GM18907 (cell line): ENCODE results near the gene STARD7.

Experiments used
- ATAC-seq: cut with Tn5 transposase; IDR thresholded peaks from one replicate; pipeline ENCODE4 v1.9.1; 2021; ENCODE audit warnings: mild to moderate bottlenecking, moderate library complexity; ENCODE audit not compliant: unreplicated experiment

Gene STARD7

DNA sequence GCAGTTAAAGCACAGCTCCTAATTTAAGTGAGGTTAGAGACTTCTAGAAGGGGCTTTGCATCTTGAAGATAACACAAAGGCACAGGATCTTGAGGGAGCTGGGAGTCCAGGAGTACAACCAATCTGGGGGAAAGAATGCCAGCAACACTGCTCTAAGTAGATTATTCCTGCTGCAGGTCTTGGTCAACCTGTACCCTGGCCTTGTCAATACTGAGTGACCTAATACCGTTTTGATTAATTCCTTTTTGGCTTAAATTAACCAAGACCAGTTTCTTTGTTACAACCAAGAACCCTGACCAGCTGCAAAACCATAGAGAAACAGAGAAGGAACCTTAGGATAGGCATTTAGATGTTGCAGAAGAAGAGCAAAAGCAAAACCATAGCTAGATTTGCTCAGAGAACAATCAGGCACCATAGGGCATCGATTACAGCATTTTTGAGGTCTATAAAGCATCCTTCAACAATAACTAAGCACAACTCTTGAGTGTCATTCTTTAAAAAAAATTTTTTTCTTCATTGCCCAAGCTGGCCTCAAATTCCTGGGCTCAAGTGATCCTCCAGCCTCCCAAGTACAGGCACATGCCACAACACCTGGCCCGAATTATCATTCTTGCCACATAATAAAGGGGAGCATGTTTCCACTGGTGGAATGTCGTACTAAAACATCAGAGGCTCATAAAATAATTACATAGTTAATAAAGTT is 6.3 kb downstream of the STARD7 start:
- ATAC-seq = no peak

- ATAC-seq = no peak
Observed at GRCh38 chr2:96201338-96201737, 7.3 kb downstream of the STARD7 start.

DNA sequence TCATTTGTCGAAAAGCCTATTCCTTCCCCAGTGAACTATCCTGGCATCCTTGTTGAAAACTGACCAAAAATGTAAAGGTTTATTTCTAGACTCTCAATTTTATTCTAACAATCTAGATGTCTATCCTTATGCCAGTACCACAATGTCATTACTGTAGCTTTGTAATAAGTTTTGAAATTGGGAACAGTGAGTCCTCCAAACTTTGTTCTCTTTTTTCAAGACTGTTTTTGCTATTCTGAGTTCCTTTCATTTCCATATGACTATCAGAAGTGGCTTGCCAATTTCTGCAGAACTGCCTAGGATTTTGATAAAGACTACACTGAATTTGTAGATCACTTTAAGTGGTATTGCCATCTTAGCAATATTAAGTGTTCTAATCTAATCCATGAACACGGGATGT is 9.7 kb downstream of the STARD7 start:
- ATAC-seq = no peak

DNA sequence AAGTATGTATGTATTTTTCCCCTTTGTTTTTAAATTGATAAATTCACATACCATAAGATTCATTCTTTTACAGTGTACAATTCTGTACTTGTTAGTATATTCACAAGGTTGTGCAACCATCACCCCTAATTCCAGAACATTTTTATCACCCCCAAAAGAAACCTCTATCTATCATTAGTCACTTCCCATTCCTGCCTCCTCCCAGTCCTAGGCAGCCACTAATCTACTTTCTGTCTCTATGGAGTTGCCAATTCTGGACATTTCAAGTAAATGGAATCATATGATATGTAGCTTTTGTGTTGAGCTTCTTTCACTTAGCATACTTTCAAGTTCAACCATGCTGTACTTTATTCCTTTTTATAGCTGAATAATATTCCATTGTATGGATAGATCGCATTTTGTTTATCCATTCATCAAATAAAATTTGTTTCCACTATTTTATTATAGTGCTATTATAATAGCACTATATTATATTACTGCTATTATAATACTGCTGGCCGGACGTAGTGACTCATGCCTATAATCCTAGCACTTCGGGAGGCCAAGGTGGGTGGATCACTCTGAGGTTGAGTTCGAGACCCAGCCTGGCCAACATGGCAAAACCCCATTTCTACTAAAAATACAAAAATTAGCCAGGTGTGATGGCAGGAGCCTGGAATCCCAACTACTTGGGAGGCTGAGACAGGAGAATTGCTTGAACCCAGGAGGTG is 10.9 kb downstream of the STARD7 start:
- ATAC-seq = no peak

DNA sequence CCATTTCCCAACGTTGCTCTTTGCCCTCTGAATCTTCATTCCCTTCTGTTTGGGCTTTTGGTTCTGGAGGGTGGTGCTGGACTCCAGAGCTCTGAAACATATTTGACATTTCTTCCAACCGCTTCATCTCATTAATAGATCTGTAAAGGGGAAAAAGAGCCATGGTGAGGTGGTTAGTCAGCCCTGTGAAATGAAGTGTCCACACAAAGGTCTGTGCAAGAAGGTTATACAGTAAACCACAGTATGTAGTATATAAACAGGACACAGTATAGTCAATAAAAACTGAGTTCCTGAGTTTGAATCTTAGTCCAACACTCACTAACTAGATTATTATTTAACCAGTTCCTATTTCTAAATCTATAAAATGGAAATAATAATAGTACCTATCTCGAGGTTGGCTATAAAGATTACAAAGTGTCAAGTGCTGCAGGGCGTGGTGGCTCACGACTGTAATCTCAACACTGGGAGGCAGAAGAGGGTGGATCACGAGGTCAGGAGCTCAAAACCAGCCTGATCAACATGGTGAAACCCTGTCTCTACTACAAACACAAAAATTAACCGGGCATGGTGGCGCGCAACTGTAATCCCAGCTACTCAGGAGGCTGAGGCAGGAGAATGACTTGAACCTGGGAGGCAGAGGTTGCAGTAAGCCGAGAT is 13.1 kb downstream of the STARD7 start:
- no peak for ATAC-seq

DNA sequence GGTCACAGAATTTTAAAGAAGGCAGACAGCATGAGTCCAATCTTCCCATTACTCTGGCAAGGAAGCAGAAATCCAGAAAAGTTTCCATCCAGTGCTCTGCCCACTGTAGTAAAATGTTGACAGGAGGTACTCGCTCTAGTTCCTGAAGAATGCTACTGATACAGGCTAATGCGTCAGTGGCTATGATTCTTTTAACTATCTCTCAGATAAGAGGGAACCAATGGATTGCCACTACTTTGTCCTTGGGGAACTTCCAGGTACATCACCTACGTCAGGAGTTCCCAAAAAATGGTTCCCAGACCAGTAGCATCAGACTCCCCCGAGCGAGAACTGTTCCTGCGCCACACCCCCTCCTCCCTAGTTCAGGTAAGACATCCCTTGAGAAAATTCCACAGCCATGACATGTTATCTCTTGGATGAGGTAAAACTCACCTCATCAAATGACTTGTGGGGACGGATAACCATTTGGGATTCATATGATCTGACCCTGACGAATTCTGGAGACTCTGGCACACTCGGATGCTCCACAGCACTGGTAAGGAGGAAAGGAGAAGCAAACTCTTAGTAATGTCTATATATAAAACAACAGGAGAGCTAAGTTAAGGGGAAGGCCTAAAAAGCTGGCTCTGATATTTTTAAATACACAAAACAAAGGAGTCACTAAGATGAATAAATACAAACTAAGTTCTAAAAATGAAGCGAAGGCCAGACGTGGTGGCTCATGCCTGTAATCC is 16.5 kb downstream of the STARD7 start:
- ATAC-seq = no peak

DNA sequence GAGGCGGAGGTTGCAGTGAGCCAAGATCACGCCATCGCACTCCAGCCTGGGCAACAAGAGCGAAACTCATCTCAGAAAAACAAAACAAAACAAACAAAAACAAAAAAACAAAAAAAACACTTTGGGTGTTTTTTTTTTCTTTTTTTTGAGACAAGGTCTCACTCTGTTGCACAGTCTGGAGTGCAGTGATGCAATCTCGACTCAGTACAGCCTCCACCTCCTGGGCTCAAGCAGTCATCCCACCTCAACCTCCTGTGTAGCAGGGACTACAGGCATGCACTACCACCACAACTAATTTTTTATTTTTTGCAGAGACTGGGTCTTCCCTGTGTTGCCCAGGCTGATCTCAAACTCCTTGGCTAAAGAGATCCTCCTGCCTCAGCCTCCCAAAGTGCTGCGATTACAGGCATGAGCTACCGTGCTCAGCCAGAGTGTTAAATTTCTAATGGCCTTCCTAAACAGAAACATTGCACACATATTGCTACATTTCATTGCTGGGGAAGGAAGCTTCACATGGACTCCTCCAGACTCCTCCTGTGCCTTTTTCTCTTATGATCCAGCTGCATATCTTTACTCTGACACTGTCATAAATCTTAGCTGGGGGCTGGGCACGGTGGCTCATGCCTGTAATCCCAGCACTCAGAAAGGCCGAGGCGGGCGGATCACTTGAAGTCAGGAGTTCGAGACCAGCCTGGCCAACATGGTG is 19.7 kb downstream of the STARD7 start:
- ATAC-seq = no peak

GRCh38 chr2:96186562-96186961 is 22.1 kb downstream of the STARD7 start:
- ATAC-seq = no peak

DNA sequence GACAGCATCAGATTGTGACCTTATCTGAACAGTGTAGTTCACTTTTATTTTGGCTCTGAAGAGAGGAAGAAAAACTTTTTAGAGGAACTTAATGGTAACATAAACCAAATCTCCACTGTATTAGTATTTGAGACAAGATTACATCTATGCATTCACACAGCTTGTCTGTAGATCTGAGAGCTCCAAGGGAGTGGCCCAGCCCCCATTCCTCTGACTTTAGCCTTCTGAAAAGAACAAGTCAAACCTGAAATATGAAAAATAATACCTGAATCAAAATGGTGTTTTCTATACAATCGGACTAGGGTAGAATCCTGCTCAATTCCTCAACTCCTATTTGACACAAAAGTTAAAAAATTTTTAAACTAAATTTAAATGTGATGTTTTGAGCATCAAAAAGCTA is 23.1 kb downstream of the STARD7 start:
- ATAC-seq = no peak

DNA sequence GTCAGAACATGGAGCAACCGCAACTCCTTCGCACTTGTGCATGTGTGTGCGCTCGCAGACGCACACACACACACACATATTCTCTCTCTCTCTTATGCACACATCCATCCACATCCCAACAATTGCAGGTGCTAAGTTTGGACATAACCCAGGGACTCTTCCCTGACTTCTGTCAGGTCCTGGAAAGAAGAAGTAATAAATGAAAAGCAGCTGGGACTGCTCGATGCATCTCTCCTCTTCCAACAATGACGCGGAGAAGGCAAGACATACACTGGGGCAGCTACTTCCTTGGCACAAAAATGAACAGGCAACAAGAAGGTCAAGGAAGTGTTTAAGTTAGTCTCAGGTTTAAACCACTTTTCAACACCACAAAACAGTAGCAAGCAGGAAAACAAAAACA is 23.6 kb downstream of the STARD7 start:
- ATAC-seq = no peak

DNA sequence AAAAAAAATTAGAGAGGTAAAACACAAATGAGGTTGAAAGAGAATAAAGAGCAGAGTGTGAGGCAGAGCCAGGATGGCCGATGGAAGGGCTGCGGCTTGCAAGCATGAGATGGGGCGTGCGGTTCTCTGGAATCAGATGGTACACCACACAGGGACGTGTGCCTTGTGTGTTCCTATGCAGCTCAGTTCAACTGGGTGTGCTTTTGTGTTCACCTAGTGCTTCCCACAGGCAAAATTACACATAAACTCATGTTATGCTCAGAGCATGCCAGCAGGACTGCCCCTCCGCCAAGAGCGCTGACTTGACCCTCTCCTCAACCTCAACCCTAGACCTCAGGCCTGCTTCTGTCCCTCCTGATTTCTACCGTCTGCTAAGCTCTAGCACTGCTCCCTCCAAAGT is 24.4 kb downstream of the STARD7 start:
- no peak for ATAC-seq

DNA sequence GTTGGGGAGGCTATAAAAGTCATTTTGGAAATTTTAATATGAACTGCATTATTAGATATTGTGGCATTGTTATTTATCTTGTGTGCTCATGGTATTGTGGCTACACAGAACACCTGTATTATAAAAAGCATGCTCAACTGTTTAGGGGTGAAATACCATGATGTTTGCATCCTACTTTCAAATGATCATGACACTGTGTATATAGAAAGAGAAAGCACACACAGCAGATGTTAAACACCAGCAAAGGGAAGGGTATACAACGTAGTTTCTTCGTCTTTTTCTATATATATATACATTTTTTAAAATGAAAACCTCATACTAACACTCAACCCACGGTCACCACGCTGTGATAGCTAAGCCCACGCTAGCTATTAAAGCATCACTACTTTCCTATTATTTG is 27.1 kb downstream of the STARD7 start:
- no peak for ATAC-seq

GRCh38 chr2:96180521-96180920 is 28.1 kb downstream of the STARD7 start:
- no peak for ATAC-seq

GRCh38 chr2:96180002-96180401 is 28.6 kb downstream of the STARD7 start:
- ATAC-seq = no peak

- ATAC-seq = no peak
Observed at GRCh38 chr2:96176661-96177060, 32.0 kb downstream of the STARD7 start.

DNA sequence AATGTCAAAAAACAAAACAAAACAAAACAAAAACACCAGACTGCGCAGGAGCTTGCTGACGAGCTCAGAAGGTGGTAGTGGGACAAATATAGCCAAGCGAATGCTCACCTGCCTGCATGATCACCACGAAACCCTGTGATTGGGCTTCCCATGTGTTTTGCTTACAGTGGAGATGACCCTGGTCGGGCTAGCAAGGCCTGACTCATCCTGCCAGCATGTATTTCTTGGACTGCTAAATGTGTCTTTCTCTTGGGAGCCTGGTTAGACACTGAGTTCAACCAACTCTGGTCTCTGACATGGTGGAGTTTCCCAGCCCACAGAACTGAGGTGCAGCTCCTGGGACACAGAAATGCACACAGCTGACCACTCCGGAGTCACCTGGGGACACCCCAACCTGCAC is 32.7 kb downstream of the STARD7 start:
- no peak for ATAC-seq

DNA sequence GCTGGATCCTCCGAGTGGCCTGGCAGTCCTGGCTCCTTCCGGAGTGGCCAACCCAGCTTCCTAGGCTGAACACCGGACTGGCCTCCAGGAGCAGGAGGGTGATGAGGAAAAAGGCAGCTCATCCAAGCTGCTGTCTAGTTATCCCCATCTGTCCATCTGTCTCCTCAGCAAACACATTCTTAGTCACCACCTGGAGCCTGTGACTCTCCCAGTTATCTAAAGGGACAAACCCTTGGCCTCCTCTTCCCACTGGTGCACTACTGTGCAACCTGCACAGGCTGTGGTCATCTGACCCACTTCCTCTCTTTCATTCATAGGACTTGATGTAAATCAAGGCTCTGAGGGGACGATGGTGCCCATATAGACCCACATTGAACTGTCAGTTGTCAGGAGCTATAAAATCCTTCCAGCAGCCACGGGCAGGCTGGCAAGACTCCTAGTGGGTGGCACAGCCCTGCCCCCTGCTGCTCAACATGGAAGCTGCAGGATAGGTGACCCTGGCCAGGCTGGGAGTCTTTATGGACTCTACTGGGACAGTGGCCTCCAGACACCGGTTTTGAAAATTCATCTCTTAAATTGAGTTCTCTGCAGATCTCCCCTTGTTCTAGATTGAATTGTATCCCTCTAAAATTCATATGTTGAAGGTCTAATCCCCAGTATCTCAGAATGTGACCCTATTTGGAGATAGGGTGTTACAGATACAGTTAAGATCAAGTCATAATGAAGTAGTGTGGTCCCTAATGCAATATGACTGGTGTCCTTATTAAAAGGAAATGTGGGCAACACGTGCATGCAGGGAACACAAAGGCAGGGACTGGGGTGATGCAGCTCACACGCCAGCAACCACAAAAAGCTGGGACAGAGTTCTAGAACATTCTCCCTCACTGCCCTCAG is 34.1 kb downstream of the STARD7 start:
- ATAC-seq = peak; percentile 85

DNA sequence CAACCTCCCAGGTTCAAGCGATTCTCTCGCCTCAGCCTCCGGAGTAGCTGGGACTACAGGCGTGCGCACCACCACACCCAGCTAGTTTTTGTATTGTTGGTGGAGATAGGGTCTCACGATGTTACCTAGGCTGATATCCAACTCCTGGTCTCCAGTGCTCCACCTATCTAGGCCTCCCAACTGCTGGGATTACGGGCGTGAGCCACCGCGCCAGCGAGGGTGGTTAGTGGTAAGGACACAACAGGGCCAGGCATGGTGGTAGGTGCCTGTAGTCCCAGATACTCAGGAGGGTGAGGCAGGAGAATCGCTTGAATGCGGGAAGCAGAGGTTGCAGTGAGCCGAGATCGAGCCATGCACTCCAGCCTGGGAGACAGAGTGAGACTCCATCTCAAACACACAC is 36.8 kb downstream of the STARD7 start:
- ATAC-seq = no peak

GRCh38 chr2:96170626-96171025 is 38.0 kb downstream of the STARD7 start:
- no peak for ATAC-seq
